Keratinocyte (primary cell): ENCODE measurements around the gene CPAMD8.

Experiments used
- CTCF ChIP-seq, 3 experiments: IDR thresholded peaks in 1 of 3; conservative IDR thresholded peaks in 1 of 3; optimal IDR thresholded peaks in 1 of 3; 2 replicates in 2 of 3; 3 replicates in 1 of 3; pipeline versions ENCODE3 to v1.5.1; 2011; ENCODE audit warnings: low read length in 3 of 3, mild to moderate bottlenecking in 3 of 3, moderate library complexity in 2 of 3, control low read depth in 1 of 3, inconsistent platforms in 1 of 3; ENCODE audit not compliant: insufficient read depth in 2 of 3; ENCODE audit errors: extremely low read depth in 1 of 3
- EZH2 ChIP-seq: IDR thresholded peaks from one replicate; pipeline ENCODE4 v1.6.1; 2012; ENCODE audit warnings: inconsistent platforms, mild to moderate bottlenecking, low read length, moderate library complexity

DNA sequence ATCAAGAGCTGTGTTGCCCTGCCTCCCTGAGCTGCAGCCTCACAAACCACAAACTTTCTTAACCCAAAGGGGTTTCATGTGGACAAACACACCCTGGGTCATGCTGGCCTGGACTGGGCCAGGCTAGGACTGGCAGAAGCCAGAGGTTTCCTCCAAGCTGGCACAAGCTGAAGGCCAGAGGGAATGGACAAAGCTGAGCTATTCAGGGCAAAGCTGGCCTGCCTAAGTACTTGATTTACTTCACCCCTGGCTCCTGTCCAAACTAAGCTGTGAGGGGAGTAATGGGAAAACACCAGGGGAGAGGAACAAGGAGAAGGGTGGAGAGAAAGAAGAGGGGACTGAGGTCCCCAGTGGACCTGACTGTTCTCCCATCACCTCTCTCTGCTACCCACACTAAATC, 6.2 kb downstream of the CPAMD8 start:
- no peak for TF ChIP-seq CTCF (optimal IDR thresholded peaks at IDR 0.05 in 1 of 3, IDR thresholded peaks at IDR 0.05 in 1 of 3, conservative IDR thresholded peaks at IDR 0.05 in 1 of 3; ENCODE audit: extremely low read depth in 1 of 3, insufficient read depth in 2 of 3, low read length in 3 of 3)
- TF ChIP-seq EZH2: no peak
